Activated naive CD4-positive, alpha-beta T cell treated with Interleukin-2 at 50 U/mL for 16 hours (primary cell): ENCODE measurements around the gene EEFSEC.

Experiments
- DNase-seq: peaks from one replicate; pipeline ENCODE4 v3.0.0-alpha.2; 2020

Gene EEFSEC

DNA sequence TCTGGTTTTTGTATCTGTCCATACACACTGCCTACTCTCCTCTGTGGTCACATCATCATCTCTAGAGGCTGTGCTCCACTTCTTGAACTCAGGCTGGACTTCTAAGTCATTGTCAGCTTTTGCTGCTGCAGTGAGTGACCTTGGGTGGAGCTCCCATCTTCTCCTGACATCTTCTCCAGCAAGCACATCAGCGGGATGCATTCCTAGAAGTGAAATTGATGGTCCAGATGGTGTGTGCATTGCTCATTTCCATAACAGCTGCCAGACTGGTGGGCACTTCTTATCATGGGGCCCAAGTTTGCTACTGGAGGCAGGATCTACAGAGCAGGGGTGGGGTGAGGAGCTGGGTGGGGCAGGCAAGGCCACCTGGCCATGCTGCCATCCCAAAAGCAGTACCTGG, 203.5 kb downstream of the EEFSEC start:
- no peak for DNase-seq

DNA sequence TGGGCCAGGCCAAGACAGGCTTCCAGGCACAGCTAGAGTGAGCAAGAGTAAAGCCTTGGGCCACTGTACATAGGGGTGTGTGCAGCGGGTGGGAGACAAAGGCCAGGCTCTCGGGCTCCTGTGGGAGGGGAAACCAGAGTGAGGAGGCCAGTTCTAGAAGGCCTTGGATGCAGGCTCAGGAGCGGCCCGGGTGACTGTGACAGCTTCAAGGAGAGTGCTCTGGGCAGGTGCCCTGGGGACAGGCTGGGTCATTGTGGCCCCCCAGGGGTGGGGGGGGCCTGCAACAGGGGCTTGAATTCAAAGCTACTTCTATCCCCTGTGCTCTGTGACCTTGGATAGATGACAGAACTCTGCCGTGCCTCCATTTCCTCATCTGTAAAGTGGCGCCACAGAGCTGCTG, 204.3 kb downstream of the EEFSEC start:
- DNase-seq, result no peak

DNA sequence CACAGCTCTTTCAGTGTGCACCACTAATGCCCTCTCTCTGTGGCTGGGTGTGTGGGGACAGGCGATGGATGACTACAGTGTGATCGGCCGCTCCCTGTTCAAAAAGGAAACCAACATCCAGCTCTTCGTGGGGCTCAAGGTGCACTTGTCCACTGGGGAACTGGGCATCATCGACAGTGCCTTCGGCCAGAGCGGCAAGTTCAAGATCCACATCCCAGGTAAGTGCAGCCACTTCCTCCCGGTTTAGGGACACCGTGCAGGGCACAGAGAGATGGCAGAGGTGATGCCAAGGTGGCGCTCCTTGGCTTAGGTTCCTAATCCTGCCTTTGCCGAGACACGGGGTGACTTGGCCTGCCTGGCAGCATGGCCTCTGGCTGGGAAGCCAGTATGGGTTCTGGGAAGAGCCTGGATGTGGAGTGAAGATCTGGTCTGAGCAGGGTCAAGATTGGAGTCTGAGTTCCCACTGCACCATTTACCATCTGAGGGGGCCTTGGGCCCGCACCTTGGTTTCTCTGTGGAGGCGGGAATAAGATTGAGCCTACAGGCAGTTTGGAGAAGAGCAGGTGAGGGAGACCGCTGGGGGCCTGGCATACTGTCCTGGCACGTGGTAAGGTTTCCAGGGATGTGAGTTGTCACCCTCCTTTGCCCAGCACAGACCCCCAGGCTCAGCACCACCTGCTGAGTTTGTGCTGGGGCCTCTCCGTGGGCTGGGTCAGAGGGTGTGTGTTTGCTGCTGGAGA, 205.0 kb downstream of the EEFSEC start:
- DNase-seq, result no peak

DNA sequence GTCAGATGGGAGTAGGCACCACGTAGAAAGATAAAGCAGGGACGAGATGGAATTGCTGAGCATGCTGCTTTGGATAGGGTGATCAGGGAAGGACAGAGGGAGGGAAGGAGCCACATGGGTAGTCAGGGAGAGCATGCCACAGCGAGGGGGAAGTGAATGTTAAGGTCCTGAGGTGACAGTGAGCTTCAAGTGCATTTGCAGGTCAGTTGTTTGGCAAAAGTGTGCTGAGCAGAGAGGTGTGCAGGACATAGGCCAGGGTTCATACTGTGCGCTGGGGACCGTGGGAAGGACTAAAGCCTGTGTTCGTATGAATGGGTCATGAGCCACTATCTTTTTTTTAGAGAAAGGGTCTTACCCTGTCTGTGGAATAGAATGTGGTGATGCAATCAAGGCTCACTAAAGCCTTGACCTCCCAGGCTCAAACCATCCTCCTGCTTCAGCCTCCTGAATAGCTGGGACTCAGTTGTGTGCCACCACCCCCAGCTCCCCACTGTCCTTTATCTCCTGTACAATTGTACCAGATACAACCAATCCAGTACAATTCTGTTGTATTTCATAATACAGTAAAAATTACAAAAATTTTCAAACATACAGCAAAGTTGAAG, 205.9 kb downstream of the EEFSEC start:
- no peak for DNase-seq

DNA sequence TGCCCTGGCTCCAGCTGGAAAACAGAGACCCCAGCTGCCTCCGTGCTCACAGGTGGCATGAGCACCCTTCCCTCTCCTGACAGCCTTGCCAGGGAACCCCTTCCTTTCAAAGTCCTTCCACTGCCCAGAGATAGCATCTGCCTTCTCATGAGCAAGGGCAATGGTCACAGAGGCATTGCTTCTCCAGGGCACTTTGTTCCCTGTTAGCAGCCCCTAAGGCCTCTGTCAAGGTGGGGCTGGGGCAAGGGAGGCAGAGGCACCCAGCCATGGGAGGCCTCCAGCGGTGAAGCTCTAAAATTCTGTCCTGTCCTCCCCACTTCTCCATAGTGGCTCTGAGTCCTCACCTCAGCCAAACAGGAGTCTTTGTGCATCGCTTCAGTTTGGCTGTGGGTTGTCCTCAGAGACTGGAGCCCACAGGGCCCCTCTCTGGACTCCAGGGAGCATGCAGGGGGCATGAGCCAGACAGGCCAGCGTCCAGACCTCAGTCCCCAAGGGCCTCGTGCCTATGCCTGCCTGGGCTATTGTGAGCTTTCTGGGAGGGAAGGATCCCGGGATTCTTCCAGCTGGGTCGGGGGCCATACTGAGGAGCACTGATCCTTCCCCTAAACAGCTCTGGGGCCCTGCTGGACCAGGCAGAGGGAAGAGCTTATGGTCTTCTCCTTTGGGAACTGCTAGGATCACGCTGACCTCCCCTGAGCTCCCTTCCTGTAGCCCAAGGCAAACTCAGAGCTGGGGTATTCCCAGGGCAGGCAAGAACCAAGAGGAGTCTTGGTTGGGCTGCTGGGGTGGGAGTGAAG, 206.8 kb downstream of the EEFSEC start:
- no peak for DNase-seq

DNA sequence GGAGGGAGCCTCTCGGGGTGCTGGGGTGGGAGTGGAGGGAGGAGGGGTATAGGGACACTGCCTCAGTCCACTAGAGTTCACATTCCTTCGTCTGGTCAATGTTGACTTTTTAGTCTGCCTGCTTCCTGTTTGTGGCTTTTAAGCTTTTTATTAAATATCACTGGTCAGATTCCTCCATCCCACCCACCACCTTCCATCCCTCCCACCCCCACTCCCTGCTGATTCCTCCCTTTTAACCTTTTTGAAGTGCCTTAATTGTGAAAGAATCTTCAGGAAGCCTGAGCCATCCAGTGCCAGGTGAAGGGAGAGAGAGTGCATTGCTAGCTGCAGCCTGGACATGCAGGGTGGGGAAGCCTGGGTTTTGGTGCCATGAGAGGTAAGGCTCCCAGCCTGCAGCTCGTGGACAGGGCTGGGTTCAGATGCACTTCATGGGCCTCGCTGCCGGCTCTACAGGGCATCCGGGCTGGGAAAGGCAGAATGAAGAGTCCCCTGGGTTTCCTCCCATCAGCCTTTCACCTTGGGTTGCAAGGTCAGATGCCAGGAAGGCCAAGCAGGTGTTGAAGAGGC, 207.5 kb downstream of the EEFSEC start:
- no peak for DNase-seq

DNA sequence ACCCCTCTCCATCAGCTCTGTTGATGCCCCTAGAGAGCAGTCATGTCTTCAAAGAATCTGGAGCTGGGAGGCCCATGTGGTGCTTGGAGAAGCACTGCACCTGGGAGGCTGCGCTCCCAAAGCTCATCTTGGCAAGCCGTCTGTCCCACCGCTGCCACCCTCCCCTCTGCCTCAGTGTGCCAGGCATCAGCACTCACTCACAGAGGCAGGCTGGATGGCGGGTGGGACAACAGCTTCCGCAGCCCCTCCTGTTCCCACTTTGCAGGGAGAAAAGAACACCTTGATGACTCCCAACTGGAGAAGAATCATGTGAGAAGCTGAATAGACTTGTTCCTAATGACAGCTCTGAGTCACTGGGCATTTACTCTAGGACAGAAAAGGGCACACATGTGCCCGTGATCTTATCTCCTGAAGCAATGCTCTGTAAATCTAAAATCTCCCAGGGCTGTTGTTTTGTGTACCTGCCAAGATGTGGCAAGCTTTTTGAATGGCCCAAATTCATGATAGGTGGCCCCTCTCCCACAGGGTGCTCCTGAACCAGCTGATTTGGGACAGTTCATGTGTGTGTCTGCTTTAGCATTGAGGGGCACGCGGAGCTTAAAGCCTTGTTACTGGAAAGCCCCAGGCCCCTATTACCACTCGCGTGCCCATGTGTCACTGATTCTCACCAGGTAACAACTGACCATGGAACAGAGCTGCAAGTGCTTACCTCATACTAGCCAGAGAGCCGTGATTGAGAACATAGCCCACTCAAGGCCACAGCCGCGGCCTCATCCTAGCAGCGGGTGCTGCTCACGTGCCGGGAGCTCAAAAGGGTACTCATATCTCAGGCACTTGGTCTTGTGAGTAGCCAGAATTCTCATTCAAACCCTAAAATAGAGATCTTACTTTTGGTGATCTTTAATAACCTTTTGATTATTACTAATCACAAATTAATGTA, 209.0 kb downstream of the EEFSEC start:
- no peak for DNase-seq

DNA sequence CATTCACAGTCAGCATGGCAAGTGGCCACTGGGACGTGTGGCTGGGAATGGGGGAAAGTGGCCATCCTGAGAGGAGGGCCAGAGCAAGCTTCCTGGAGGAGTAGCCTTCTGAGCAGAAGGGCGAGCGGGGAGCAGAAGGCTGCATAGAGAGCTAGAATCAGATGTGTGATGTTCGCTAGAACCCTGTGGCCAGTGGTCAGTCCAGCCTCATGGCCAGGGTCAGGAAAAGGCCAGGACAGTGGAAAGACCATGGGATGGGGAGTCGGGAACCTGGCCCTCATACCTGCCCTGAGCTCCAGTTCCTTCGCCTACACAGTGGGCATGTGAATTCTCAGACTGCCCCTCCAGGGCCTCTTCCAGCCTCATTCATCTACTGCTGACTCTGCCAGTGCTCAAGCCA, 211.0 kb downstream of the EEFSEC start:
- DNase-seq, result no peak

DNA sequence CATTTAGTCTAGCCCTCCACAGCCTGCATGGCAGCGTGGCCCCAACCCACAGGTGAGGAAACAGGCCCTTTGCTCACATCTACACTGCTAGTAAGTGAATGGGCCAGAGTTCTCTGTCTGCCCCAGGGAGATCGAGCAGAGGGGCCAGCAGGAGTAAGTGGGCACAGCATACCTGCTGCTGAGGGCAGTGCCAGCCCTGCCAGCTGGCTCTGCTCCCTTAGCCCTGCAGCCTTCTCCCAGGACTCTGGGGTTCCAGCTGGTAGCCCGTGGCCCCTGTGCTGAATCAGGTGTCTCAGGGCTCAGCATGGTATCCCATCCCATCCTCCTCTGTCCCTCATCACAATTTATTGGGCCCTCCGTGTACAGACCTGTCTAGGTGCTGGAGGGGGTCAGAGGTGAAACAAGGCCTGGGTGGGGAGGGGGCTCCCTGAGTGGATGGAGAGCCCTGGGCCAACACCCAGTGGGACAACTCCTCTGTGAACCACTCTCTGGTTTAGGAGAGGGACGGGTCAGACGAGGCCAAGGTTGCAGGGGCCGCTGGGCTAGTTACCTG, 211.6 kb downstream of the EEFSEC start:
- no peak for DNase-seq

DNA sequence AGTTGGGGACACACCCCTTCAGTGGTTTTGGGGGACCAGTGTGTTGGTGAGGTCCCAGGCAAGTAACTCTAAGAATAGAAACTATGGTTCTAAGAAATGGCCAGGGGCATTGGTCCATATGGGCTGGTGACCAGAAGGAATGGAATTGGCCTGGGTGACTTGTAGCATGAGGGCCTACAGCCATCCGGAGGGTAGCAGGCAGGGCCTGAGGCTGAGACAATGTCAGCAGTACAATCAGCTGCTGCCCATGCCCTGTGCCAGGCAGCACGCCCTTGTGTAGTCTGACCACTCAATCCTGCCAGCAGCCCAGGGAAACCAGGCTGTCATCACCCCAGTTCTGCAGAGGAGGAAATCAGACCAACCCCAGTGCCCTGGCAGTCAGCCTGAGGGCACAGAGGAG, 212.9 kb downstream of the EEFSEC start:
- no peak for DNase-seq

DNA sequence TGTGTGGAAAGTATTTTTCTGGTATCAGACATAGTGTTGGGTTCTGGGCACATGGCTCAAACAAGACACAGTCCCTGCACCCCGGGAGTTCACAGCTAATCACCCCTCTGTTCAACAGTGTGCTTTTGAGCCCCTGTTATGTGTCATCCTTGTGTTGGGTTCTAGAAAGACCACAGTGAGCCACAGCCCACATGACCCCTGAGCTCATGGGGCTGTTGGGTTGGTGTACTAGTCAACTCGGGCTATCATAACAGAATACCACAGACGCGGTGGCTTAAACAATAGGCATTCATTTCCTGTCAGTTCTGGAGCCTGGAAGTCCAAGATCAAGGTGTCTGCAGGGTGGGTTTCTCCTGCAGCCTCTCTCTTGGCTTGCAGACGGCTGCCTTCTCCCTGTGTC, 213.4 kb downstream of the EEFSEC start:
- no peak for DNase-seq

DNA sequence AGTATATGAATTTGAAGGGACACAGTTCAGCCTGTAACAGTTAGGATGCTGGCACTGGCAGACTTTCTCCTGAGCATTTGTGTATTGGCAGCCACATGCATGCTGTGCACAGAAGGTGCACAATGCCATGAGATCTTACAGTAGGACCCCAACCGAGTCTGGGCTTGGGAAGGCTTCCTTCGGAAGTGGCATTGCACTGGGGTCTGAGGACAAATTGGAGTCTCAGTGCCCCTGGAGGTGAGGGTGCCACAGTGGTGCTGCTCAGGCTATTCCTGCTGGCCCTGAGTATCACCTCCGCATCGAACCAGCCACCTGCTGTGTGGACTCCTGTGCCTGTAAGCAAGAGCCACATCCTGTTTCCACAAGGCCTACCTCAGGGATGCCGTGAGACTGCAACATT, 213.9 kb downstream of the EEFSEC start:
- DNase-seq, result no peak

DNA sequence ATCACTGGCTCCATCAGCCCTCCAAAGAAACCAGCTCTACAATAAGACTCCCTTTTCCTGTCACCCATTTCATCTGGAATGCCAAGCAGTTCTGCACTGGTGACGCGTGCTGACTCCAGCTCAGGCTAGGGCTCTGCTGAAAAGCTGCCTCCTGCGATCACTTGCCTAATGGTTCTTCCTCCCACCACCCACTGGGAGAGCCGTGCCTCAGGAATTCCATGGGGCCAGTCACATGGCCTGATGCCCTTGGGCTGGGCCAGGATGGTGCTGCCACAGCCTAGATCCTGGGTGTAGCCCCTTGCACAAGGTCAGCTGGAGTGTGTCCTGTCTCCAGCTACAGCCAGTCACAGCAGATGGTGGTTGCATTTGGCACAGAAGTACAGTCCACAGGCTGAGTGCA, 214.5 kb downstream of the EEFSEC start:
- no peak for DNase-seq

DNA sequence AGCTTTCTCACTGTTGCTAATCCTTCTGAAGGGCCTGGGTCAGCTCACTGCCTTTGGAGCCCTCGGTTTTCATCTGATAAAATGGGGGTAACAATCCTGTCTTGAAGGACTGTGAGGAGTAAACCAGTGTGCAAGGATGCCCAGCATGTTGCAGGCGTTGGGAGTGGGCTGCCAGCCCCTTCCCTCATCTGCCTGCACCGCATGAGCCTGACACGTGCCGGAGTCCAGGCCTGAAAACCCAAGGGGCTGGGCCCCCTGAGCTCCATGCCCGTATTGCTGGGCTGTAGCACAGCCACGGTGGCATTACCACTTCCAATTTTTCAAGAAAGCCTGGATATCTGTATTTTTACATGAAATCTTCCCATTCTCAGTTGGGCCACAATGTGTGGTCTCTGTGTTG, 215.3 kb downstream of the EEFSEC start:
- no peak for DNase-seq

DNA sequence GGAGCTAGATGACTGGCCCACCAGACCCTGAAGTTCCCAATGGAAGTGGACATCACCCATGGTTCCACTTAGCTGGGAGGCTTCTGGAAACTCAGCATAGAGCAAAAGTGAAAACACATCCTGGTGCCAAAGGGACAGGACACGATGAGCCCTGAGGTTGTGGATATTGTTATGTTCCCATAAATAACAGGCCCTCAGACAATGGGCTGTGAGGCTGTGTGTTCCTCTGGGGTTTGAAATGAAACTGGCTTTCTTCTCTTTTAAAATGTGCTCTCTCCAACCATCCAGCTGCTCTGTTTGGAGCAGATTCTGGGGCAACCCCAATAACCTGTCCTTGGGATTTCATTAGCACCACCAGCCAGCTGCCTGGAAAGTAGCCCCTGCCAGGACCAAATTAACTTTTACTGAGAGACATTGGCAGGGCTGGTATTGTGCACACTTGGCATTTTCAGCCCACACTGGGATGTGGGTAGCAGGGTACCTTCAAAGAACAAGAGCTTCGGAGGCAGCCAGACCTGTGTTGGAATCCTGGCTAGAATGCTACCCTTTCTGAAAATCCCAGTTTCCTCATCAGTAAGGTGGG, 215.9 kb downstream of the EEFSEC start:
- DNase-seq, result no peak

DNA sequence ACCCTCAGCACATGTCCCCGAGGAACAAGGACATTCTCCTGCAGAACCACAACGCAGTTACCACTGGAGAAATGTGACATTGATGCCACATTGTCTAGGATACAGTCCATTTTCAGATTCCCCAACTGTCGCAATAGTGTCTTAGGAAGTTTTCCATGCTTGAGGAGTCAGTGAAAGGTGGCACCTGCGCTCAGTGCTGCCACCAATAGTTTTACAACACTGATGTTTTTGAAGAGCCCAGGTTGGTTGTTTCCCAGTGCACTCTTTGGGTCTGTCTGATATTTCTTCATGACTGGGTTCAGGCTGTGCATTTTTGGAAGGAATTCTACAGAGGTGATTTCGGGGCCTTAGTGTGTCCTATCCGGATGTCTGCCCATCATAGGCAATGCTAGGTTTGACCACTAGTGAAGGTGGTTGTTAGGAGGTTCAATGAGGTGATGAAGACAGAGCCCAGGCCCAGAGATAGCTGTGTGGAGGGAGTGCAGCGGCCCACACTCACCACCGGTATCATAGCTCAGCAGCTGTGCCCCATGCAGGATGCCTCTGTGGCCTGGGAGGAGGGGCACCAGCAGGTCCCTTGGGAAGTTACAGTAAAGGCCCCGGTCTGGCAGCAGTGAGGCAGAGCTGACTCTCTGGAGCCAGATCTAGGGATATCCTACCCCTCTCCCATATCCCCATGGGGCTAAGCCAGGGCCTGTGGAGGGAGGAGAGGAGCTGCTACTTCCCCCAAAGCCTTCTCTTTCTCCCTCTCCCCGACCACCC, 216.8 kb downstream of the EEFSEC start:
- no peak for DNase-seq

DNA sequence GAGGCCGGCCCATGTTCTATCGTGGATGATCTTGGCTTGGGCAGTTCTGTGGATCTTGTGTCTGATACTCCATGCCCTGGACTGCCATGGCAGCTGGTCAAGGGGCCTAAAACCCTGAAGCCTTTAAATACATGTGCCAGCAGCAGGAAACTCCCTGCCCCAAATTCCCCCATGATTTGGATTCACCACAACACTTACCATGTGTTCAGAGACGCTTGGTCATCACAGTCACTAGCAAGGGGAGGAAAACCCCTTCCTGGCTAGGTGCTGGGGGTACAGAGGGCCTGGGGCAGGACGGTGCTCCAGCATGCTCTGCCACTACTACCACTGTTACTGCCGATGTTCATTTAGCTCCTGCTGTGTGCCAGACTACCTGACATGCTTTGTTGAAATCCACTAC, 219.0 kb downstream of the EEFSEC start:
- no peak for DNase-seq

DNA sequence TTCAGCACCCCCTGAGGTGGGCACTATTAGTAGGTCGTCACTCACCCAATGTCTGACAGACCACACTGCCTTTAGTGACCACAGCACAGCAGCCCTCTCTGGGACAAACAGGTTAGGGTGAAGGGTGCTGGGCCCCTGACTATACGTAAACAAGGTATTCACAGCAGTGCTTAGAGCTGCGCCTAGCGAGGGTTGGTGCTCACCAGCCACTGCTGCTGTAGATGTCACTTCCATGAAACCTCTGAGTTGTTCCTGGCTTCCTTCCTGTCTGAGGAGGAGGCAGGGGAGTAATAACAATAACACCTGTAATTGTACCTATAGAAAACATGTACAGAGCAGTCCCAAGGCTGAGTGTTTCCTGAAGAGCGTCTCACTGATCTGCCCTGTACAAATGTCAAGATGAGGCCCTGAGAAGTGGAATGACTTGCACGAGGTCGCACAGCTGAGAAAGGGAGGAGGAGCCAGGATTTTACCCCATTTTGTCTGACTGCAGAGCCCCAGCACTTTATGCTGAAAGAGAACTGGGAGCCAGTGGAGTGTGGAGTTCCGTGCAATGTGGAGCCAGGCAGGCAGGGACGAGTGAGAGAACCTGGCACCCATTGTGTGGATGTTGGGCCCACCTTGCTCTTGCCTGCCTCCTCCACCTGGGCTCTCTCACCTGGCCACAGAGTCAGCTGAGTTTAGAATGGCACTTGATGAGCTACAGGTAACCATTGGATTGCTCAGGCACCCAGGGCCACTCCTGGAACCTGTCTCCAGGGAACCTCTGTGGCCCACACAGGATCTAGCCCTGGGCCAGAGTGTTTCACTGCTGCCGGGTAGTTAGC, 219.6 kb downstream of the EEFSEC start:
- no peak for DNase-seq

DNA sequence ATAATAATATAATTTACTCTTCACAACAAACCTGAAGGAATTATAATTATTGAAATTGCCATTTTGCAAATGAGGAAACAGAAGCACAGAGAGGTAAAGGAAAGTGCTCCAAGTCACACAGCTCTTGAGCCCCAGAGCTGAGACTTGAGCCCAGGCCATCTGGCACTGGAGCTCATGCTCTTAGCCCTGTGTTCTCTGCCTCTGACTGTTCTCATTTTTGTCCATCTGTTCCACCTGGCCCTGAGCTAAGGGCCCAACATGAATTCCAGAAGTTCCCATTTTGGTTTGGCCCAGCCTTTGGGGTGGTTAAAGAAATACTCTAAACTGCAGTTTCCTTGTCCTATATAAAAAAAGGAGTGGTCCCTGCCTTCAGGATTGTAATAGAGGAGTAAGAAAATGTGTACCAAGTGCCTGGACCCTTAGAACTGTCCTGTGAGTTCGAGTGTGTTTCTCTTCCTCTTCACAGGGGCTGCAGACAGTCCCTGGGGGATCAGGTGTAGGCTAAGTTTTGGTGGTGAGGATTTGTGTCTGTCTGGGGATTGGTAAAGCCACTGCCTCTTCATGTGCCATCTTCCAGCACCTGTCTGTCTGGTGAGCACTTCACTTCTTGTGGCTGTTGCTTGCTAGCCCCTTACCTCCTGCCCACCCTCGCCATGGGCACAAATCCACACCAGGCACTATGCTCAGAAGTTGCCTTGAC, 221.6 kb downstream of the EEFSEC start:
- no peak for DNase-seq

DNA sequence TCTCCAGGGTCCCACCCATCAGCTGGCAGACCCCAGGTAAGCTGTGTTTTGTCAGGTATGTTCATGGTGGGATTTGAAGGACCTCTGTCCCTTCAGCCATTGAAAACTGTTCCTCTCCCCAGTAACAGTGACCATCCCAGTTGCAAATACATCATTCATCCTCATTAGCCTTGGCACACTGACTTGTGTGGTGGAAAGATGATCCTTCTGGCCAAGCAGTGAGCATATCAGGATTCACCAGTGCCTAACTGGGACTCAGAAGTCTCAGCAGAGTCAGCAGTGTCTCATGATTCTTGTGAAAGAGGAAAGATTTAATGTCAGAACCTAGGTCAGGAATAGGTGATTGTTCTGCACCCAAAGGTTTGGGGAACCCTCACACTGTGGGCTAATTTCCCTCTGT, 223.2 kb downstream of the EEFSEC start:
- no peak for DNase-seq
